NT2/D1 (cell line): ENCODE results near the gene PTPRN2.

Experiments
- SUZ12 ChIP-seq: IDR thresholded peaks from 2 replicates; pipeline ENCODE4 v1.6.1; 2011; ENCODE audit not compliant: insufficient read length, insufficient read depth; ENCODE audit errors: extremely low read depth
- YY1 ChIP-seq: IDR thresholded peaks from 2 replicates; pipeline ENCODE4 v1.6.1; 2011; ENCODE audit not compliant: insufficient read length, insufficient read depth
- ZNF274 ChIP-seq: IDR thresholded peaks from 2 replicates; pipeline ENCODE4 v1.6.1; 2011; ENCODE audit warnings: mild to moderate bottlenecking, low read depth, low read length

- no peak for TF ChIP-seq YY1
- no peak for TF ChIP-seq SUZ12
- no peak for TF ChIP-seq ZNF274
Measured at GRCh38 chr7:157993406-157994105, 594.1 kb downstream of the PTPRN2 start.
